Neural cell (in vitro differentiated cells): ENCODE results near the gene NRG3. TPM values are rescaled to one million over a fixed set of nuclear protein-coding genes. Genes with fewer than 3 reads are reported as not detected.

Source experiments
- H2AFZ ChIP-seq: fragments of 200-600, 300-800 bp; sonication (generic), shearing (Covaris generic); 2 replicates; pipeline ENCODE4 v1.6.0; 2014; ENCODE audit warnings: low read depth, mild to moderate bottlenecking, antibody characterized with exemption, low read length, moderate library complexity
- H3F3A ChIP-seq: fragments of 200-600 bp; shearing (Covaris generic); 2 replicates; pipeline ENCODE4 v1.6.1; 2016; ENCODE audit warnings: mild to moderate bottlenecking, moderate library complexity, mixed read lengths, antibody characterized with exemption, low read length; ENCODE audit not compliant: insufficient read depth, poor library complexity, severe bottlenecking
- H3K27ac ChIP-seq: fragments of 200-600, 300-800 bp; sonication (generic), shearing (Covaris generic); 2 replicates; pipeline ENCODE4 v1.5.1; 2014; ENCODE audit warnings: mild to moderate bottlenecking, low read length, moderate library complexity
- H3K27me3 ChIP-seq: fragments of 300-800, 200-600 bp; sonication (generic), shearing (Covaris generic); 2 replicates; pipeline ENCODE4 v1.6.0; 2014; ENCODE audit warnings: mild to moderate bottlenecking, low read depth, low read length, moderate library complexity; ENCODE audit not compliant: insufficient read depth
- H3K36me3 ChIP-seq: fragments of 300-800, 200-600 bp; sonication (generic), shearing (Covaris generic); 2 replicates; pipeline ENCODE4 v1.5.1; 2014; ENCODE audit warnings: mild to moderate bottlenecking, antibody characterized with exemption, low read length, moderate library complexity; ENCODE audit not compliant: insufficient read depth
- H3K4me2 ChIP-seq: fragments of 300-800, 200-600 bp; sonication (generic), shearing (Covaris generic); 2 replicates; pipeline ENCODE4 v1.6.0; 2014; ENCODE audit warnings: mild to moderate bottlenecking, low read length
- H3K4me3 ChIP-seq: fragments of 300-800, 200-600 bp; sonication (generic), shearing (Covaris generic); 2 replicates; pipeline ENCODE4 v1.5.1; 2014; ENCODE audit warnings: mild to moderate bottlenecking, low read length, moderate library complexity
- H3K79me2 ChIP-seq: fragments of 200-600 bp; shearing (Covaris generic); replicated peaks from 2 replicates; pipeline ENCODE4 v1.6.0; 2014; ENCODE audit warnings: mild to moderate bottlenecking, low read length, moderate library complexity; ENCODE audit not compliant: insufficient read depth
- H3K9ac ChIP-seq: fragments of 300-800, 200-600 bp; sonication (generic), shearing (Covaris generic); 2 replicates; pipeline ENCODE4 v1.6.1; 2016; ENCODE audit warnings: mild to moderate bottlenecking, low read length, mixed read lengths
- H3K9me2 ChIP-seq: fragments of 200-600 bp; shearing (Covaris generic); 2 replicates; pipeline ENCODE4 v1.6.1; 2016; ENCODE audit warnings: mild to moderate bottlenecking, low read length, mixed read lengths; ENCODE audit not compliant: insufficient read depth
- H3K9me3 ChIP-seq: fragments of 200-600, 300-800 bp; sonication (generic), shearing (Covaris generic); 2 replicates; pipeline ENCODE4 v1.6.1; 2016; ENCODE audit warnings: mild to moderate bottlenecking, mixed run types, low read length, moderate library complexity, mixed read lengths
- H4K20me1 ChIP-seq: fragments of 200-600 bp; shearing (Covaris generic); 2 replicates; pipeline ENCODE4 v1.6.1; 2016; ENCODE audit warnings: mild to moderate bottlenecking, mixed run types; ENCODE audit not compliant: insufficient read depth
- CTCF ChIP-seq: fragments of 450-650 bp; IDR thresholded peaks from 2 replicates; pipeline ENCODE4 v1.5.1; 2014; ENCODE audit warnings: antibody characterized with exemption, mild to moderate bottlenecking, moderate library complexity; ENCODE audit not compliant: poor library complexity, severe bottlenecking
- EP300 ChIP-seq: fragments of 450-650 bp; conservative IDR thresholded peaks from 2 replicates; pipeline ENCODE4 v1.6.1; 2014; ENCODE audit warnings: antibody characterized with exemption, mild to moderate bottlenecking, moderate library complexity; ENCODE audit not compliant: poor library complexity, severe bottlenecking
- EZH2 ChIP-seq: fragments of 200-600, 300-800 bp; shearing (Covaris generic), sonication (generic); IDR thresholded peaks from 2 replicates; pipeline ENCODE4 v1.6.1; 2014; ENCODE audit warnings: antibody characterized with exemption, low read length, borderline replicate concordance, mild to moderate bottlenecking; ENCODE audit not compliant: insufficient read depth, poor library complexity, severe bottlenecking
- MXI1 ChIP-seq: fragments of 450-650 bp; conservative IDR thresholded peaks from 2 replicates; pipeline ENCODE4 v1.6.1; 2014; ENCODE audit warnings: antibody characterized with exemption, mild to moderate bottlenecking; ENCODE audit not compliant: poor library complexity, severe bottlenecking
- POLR2AphosphoS5 ChIP-seq: IDR thresholded peaks from 2 replicates; pipeline ENCODE4 v1.6.1; 2012
- RAD21 ChIP-seq: fragments of 450-650 bp; conservative IDR thresholded peaks from 2 replicates; pipeline ENCODE4 v1.6.1; 2014; ENCODE audit warnings: antibody characterized with exemption, mild to moderate bottlenecking, moderate library complexity
- REST ChIP-seq: IDR thresholded peaks from 2 replicates; pipeline ENCODE4 v1.6.1; 2012; ENCODE audit warnings: borderline replicate concordance
- SMC3 ChIP-seq: fragments of 450-650 bp; conservative IDR thresholded peaks from 2 replicates; pipeline ENCODE4 v1.6.1; 2014; ENCODE audit warnings: antibody characterized with exemption, mild to moderate bottlenecking, moderate library complexity; ENCODE audit not compliant: poor library complexity
- TAF1 ChIP-seq: IDR thresholded peaks from 2 replicates; pipeline ENCODE4 v1.6.1; 2012; ENCODE audit warnings: low read depth
- polyA plus RNA-seq: library from polyadenylated mRNA; depleted of rRNA; stranded (reverse); fragments of >200 nt; gene quantifications from 2 replicates; pipeline ENCODE4 v1.2.3, GENCODE V29; 2014

The NRG3 gene
- polyA plus RNA-seq, 1 donor from 2014 or later: 14.0 TPM

GRCh38 chr10:82236084-82236731 is 361.2 kb downstream of the NRG3 start:
- H2AFZ ChIP-seq: no peak overlapping the region
- H3K79me2 ChIP-seq: no peaks in the 10 kb centered on the region
- no peak overlapping the region for H3K9ac ChIP-seq
- H3K4me2 ChIP-seq: no peak overlapping the region
- H3K27ac ChIP-seq: no peak overlapping the region
- H3K4me3 ChIP-seq: no peak overlapping the region
- TF ChIP-seq EP300: no peak
- TF ChIP-seq RAD21: no peak
- TF ChIP-seq SMC3: no peak
- TF ChIP-seq POLR2AphosphoS5: no peak
- TF ChIP-seq CTCF: no peak
- no peak for TF ChIP-seq TAF1
- TF ChIP-seq MXI1: no peak
- H3K36me3 ChIP-seq: no peaks in the 10 kb centered on the region
- H3K27me3 ChIP-seq: no peaks in the 10 kb centered on the region
- no peaks in the 10 kb centered on the region for H3K9me2 ChIP-seq
- no peaks in the 10 kb centered on the region for H4K20me1 ChIP-seq
- H3F3A ChIP-seq: no peaks in the 10 kb centered on the region
- H3K9me3 ChIP-seq: no peaks in the 10 kb centered on the region

GRCh38 chr10:82238291-82238690 is 363.3 kb downstream of the NRG3 start:
- no peaks in the 10 kb centered on the region for H3K9me3 ChIP-seq
- H3K4me2 ChIP-seq: no peak overlapping the region
- TF ChIP-seq SMC3: no peak
- TF ChIP-seq EZH2: no peak
- TF ChIP-seq TAF1: no peak
- no peak for TF ChIP-seq POLR2AphosphoS5
- no peak for TF ChIP-seq MXI1
- no peak for TF ChIP-seq CTCF
- TF ChIP-seq EP300: no peak
- no peak for TF ChIP-seq REST
- no peak for TF ChIP-seq RAD21
- H3K9ac ChIP-seq: no peak overlapping the region
- no peak overlapping the region for H2AFZ ChIP-seq
- no peaks in the 10 kb centered on the region for H3F3A ChIP-seq
- no peaks in the 10 kb centered on the region for H3K9me2 ChIP-seq
- no peaks in the 10 kb centered on the region for H4K20me1 ChIP-seq
- no peak overlapping the region for H3K27ac ChIP-seq
- no peaks in the 10 kb centered on the region for H3K79me2 ChIP-seq
- H3K36me3 ChIP-seq: no peaks in the 10 kb centered on the region
- H3K4me3 ChIP-seq: no peak overlapping the region
- no peaks in the 10 kb centered on the region for H3K27me3 ChIP-seq
